Type B pancreatic cell (in vitro differentiated cells): ENCODE results near the gene VAV2. TPM values are rescaled to one million over a fixed set of nuclear protein-coding genes. Genes with fewer than 3 reads are reported as not detected.

ENCODE experiments used
- DNase-seq: peaks from one replicate; pipeline ENCODE4 v3.0.0; 2021; ENCODE audit warnings: mixed read lengths; ENCODE audit not compliant: unreplicated experiment; ENCODE audit errors: extremely low spot score
- H3K27ac Mint-ChIP-seq: 2 replicates; pipeline ENCODE4 v1.8.0; 2021; ENCODE audit warnings: mild to moderate bottlenecking, mixed read lengths
- H3K27me3 Mint-ChIP-seq: 2 replicates; pipeline ENCODE4 v1.8.0; 2021; ENCODE audit warnings: mixed read lengths
- H3K36me3 Mint-ChIP-seq: 2 replicates; pipeline ENCODE4 v1.8.0; 2021; ENCODE audit warnings: mixed read lengths
- H3K4me1 Mint-ChIP-seq: one replicate; pipeline ENCODE4 v1.8.0; 2021; ENCODE audit warnings: mixed read lengths; ENCODE audit not compliant: unreplicated experiment
- H3K4me3 Mint-ChIP-seq: 2 replicates; pipeline ENCODE4 v1.8.0; 2021; ENCODE audit warnings: mild to moderate bottlenecking, mixed read lengths
- H3K9me3 Mint-ChIP-seq: 2 replicates; pipeline ENCODE4 v1.8.0; 2021; ENCODE audit warnings: mixed read lengths
- CTCF ChIP-seq: fragments of 200-600 bp; sonication (generic); conservative IDR thresholded peaks from 2 replicates; pipeline ENCODE4 v1.5.0; 2021; ENCODE audit warnings: antibody characterized with exemption, mild to moderate bottlenecking
- total RNA-seq: library from RNA; stranded (reverse); gene quantifications from 2 replicates; pipeline ENCODE4 v1.2.1, GENCODE V29; 2021; ENCODE audit warnings: low replicate concordance

VAV2 gene
- total RNA-seq, 1 donor from 2014 or later, result 39.4 TPM

- DNase-seq, result no peak
- H3K4me3 Mint-ChIP-seq, result no peak overlapping the region
- no peaks in the 10 kb centered on the region for H3K27me3 Mint-ChIP-seq
- H3K27ac Mint-ChIP-seq, result no peak overlapping the region
- no peak for TF ChIP-seq CTCF
- no peaks in the 10 kb centered on the region for H3K9me3 Mint-ChIP-seq
- H3K4me1 Mint-ChIP-seq, result peaks cover 43% of the 10 kb centered on the region
- H3K36me3 Mint-ChIP-seq, result no peaks in the 10 kb centered on the region
These were observed 16.6 kb downstream of the VAV2 start for GRCh38 chr9:133975511-133975910.

GRCh38 chr9:133974631-133975341, 17.3 kb downstream of the VAV2 start:
- Mint-ChIP-seq H3K27me3 (no peaks in the 10 kb centered on the region), H3K4me3 (no peak overlapping the region), H3K27ac (no peak overlapping the region), H3K9me3 (no peaks in the 10 kb centered on the region), H3K4me1 (peaks cover 37% of the 10 kb centered on the region), H3K36me3 (no peaks in the 10 kb centered on the region)
- no peak for TF ChIP-seq CTCF
- no peak for DNase-seq

GRCh38 chr9:133973791-133974630, 18.1 kb downstream of the VAV2 start:
- Mint-ChIP-seq H3K36me3 (no peaks in the 10 kb centered on the region), H3K4me1 (peaks cover 34% of the 10 kb centered on the region), H3K9me3 (no peaks in the 10 kb centered on the region), H3K27me3 (no peaks in the 10 kb centered on the region), H3K27ac (peak overlapping the region; percentile 70), H3K4me3 (peak overlapping the region; percentile 55)
- DNase-seq, result no peak
- TF ChIP-seq CTCF, result no peak

- H3K9me3 Mint-ChIP-seq, result no peaks in the 10 kb centered on the region
- no peak for TF ChIP-seq CTCF
- H3K27me3 Mint-ChIP-seq, result no peaks in the 10 kb centered on the region
- H3K4me3 Mint-ChIP-seq, result peak overlapping the region; percentile 55
- peak overlapping the region; percentile 70 for H3K27ac Mint-ChIP-seq
- peaks cover 34% of the 10 kb centered on the region for H3K4me1 Mint-ChIP-seq
- DNase-seq, result no peak
- H3K36me3 Mint-ChIP-seq, result no peaks in the 10 kb centered on the region
These were observed 18.9 kb downstream of the VAV2 start for GRCh38 chr9:133973111-133973790.

GRCh38 chr9:133971981-133972941, 19.9 kb downstream of the VAV2 start:
- peak overlapping the region; percentile 75 for H3K27ac Mint-ChIP-seq
- H3K9me3 Mint-ChIP-seq, result no peaks in the 10 kb centered on the region
- H3K36me3 Mint-ChIP-seq, result peaks cover 3% of the 10 kb centered on the region
- no peak for DNase-seq
- TF ChIP-seq CTCF, result no peak
- no peak overlapping the region for H3K4me3 Mint-ChIP-seq
- H3K27me3 Mint-ChIP-seq, result no peaks in the 10 kb centered on the region
- peaks cover 37% of the 10 kb centered on the region for H3K4me1 Mint-ChIP-seq
